Neural cell (in vitro differentiated cells): ENCODE data around the gene PPY. TPM values are rescaled to one million over a fixed set of nuclear protein-coding genes. Genes with fewer than 3 reads are reported as not detected.
"Not testable (repeated sequence)": the region's sequence is repeated elsewhere in the genome, so short reads cannot be mapped to it uniquely, and the experiment has no call there.

ENCODE experiments used
- H2AFZ ChIP-seq: fragments of 200-600, 300-800 bp; sonication (generic), shearing (Covaris generic); 2 replicates; pipeline ENCODE4 v1.6.0; 2014; ENCODE audit warnings: low read depth, mild to moderate bottlenecking, antibody characterized with exemption, low read length, moderate library complexity
- H3F3A ChIP-seq: fragments of 200-600 bp; shearing (Covaris generic); 2 replicates; pipeline ENCODE4 v1.6.1; 2016; ENCODE audit warnings: mild to moderate bottlenecking, moderate library complexity, mixed read lengths, antibody characterized with exemption, low read length; ENCODE audit not compliant: insufficient read depth, poor library complexity, severe bottlenecking
- H3K27ac ChIP-seq: fragments of 200-600, 300-800 bp; sonication (generic), shearing (Covaris generic); 2 replicates; pipeline ENCODE4 v1.5.1; 2014; ENCODE audit warnings: mild to moderate bottlenecking, low read length, moderate library complexity
- H3K27me3 ChIP-seq: fragments of 300-800, 200-600 bp; sonication (generic), shearing (Covaris generic); 2 replicates; pipeline ENCODE4 v1.6.0; 2014; ENCODE audit warnings: mild to moderate bottlenecking, low read depth, low read length, moderate library complexity; ENCODE audit not compliant: insufficient read depth
- H3K36me3 ChIP-seq: fragments of 300-800, 200-600 bp; sonication (generic), shearing (Covaris generic); 2 replicates; pipeline ENCODE4 v1.5.1; 2014; ENCODE audit warnings: mild to moderate bottlenecking, antibody characterized with exemption, low read length, moderate library complexity; ENCODE audit not compliant: insufficient read depth
- H3K4me2 ChIP-seq: fragments of 300-800, 200-600 bp; sonication (generic), shearing (Covaris generic); 2 replicates; pipeline ENCODE4 v1.6.0; 2014; ENCODE audit warnings: mild to moderate bottlenecking, low read length
- H3K4me3 ChIP-seq: fragments of 300-800, 200-600 bp; sonication (generic), shearing (Covaris generic); 2 replicates; pipeline ENCODE4 v1.5.1; 2014; ENCODE audit warnings: mild to moderate bottlenecking, low read length, moderate library complexity
- H3K79me2 ChIP-seq: fragments of 200-600 bp; shearing (Covaris generic); replicated peaks from 2 replicates; pipeline ENCODE4 v1.6.0; 2014; ENCODE audit warnings: mild to moderate bottlenecking, low read length, moderate library complexity; ENCODE audit not compliant: insufficient read depth
- H3K9ac ChIP-seq: fragments of 300-800, 200-600 bp; sonication (generic), shearing (Covaris generic); 2 replicates; pipeline ENCODE4 v1.6.1; 2016; ENCODE audit warnings: mild to moderate bottlenecking, low read length, mixed read lengths
- H3K9me2 ChIP-seq: fragments of 200-600 bp; shearing (Covaris generic); 2 replicates; pipeline ENCODE4 v1.6.1; 2016; ENCODE audit warnings: mild to moderate bottlenecking, low read length, mixed read lengths; ENCODE audit not compliant: insufficient read depth
- H3K9me3 ChIP-seq: fragments of 200-600, 300-800 bp; sonication (generic), shearing (Covaris generic); 2 replicates; pipeline ENCODE4 v1.6.1; 2016; ENCODE audit warnings: mild to moderate bottlenecking, mixed run types, low read length, moderate library complexity, mixed read lengths
- H4K20me1 ChIP-seq: fragments of 200-600 bp; shearing (Covaris generic); 2 replicates; pipeline ENCODE4 v1.6.1; 2016; ENCODE audit warnings: mild to moderate bottlenecking, mixed run types; ENCODE audit not compliant: insufficient read depth
- EP300 ChIP-seq: fragments of 450-650 bp; conservative IDR thresholded peaks from 2 replicates; pipeline ENCODE4 v1.6.1; 2014; ENCODE audit warnings: antibody characterized with exemption, mild to moderate bottlenecking, moderate library complexity; ENCODE audit not compliant: poor library complexity, severe bottlenecking
- EZH2 ChIP-seq: fragments of 200-600, 300-800 bp; shearing (Covaris generic), sonication (generic); IDR thresholded peaks from 2 replicates; pipeline ENCODE4 v1.6.1; 2014; ENCODE audit warnings: antibody characterized with exemption, low read length, borderline replicate concordance, mild to moderate bottlenecking; ENCODE audit not compliant: insufficient read depth, poor library complexity, severe bottlenecking
- MXI1 ChIP-seq: fragments of 450-650 bp; conservative IDR thresholded peaks from 2 replicates; pipeline ENCODE4 v1.6.1; 2014; ENCODE audit warnings: antibody characterized with exemption, mild to moderate bottlenecking; ENCODE audit not compliant: poor library complexity, severe bottlenecking
- POLR2AphosphoS5 ChIP-seq: IDR thresholded peaks from 2 replicates; pipeline ENCODE4 v1.6.1; 2012
- RAD21 ChIP-seq: fragments of 450-650 bp; conservative IDR thresholded peaks from 2 replicates; pipeline ENCODE4 v1.6.1; 2014; ENCODE audit warnings: antibody characterized with exemption, mild to moderate bottlenecking, moderate library complexity
- REST ChIP-seq: IDR thresholded peaks from 2 replicates; pipeline ENCODE4 v1.6.1; 2012; ENCODE audit warnings: borderline replicate concordance
- SMC3 ChIP-seq: fragments of 450-650 bp; conservative IDR thresholded peaks from 2 replicates; pipeline ENCODE4 v1.6.1; 2014; ENCODE audit warnings: antibody characterized with exemption, mild to moderate bottlenecking, moderate library complexity; ENCODE audit not compliant: poor library complexity
- TAF1 ChIP-seq: IDR thresholded peaks from 2 replicates; pipeline ENCODE4 v1.6.1; 2012; ENCODE audit warnings: low read depth
- polyA plus RNA-seq: library from polyadenylated mRNA; depleted of rRNA; stranded (reverse); fragments of >200 nt; gene quantifications from 2 replicates; pipeline ENCODE4 v1.2.3, GENCODE V29; 2014
- TF ChIP-seq, protein P1 (sequence below): fragments of 450-650 bp; IDR thresholded peaks from 2 replicates; pipeline ENCODE4 v1.5.1; 2014; ENCODE audit warnings: antibody characterized with exemption, mild to moderate bottlenecking, moderate library complexity; ENCODE audit not compliant: poor library complexity, severe bottlenecking

PPY gene
- polyA plus RNA-seq, 1 donor from 2014 or later: not detected

GRCh38 chr17:43897831-43898230, 44.4 kb downstream of the PPY start:
- H3K36me3 ChIP-seq: no peaks in the 10 kb centered on the region
- no peak overlapping the region for H3K27ac ChIP-seq
- H3K79me2 ChIP-seq: no peaks in the 10 kb centered on the region
- H2AFZ ChIP-seq: no peak overlapping the region
- H3K9me2 ChIP-seq: no peaks in the 10 kb centered on the region
- no peaks in the 10 kb centered on the region for H4K20me1 ChIP-seq
- TF ChIP-seq RAD21: no peak
- TF ChIP-seq SMC3: no peak
- no peak for TF ChIP-seq EZH2
- TF ChIP-seq, protein P1, sequence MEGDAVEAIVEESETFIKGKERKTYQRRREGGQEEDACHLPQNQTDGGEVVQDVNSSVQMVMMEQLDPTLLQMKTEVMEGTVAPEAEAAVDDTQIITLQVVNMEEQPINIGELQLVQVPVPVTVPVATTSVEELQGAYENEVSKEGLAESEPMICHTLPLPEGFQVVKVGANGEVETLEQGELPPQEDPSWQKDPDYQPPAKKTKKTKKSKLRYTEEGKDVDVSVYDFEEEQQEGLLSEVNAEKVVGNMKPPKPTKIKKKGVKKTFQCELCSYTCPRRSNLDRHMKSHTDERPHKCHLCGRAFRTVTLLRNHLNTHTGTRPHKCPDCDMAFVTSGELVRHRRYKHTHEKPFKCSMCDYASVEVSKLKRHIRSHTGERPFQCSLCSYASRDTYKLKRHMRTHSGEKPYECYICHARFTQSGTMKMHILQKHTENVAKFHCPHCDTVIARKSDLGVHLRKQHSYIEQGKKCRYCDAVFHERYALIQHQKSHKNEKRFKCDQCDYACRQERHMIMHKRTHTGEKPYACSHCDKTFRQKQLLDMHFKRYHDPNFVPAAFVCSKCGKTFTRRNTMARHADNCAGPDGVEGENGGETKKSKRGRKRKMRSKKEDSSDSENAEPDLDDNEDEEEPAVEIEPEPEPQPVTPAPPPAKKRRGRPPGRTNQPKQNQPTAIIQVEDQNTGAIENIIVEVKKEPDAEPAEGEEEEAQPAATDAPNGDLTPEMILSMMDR: no peak
- TF ChIP-seq EP300: no peak
- no peak for TF ChIP-seq POLR2AphosphoS5
- no peaks in the 10 kb centered on the region for H3K9me3 ChIP-seq
- H3K4me2 ChIP-seq: no peak overlapping the region
- H3F3A ChIP-seq: no peaks in the 10 kb centered on the region
- no peak overlapping the region for H3K9ac ChIP-seq
- no peaks in the 10 kb centered on the region for H3K27me3 ChIP-seq
- no peak overlapping the region for H3K4me3 ChIP-seq

GRCh38 chr17:43894494-43894893, 47.8 kb downstream of the PPY start:
- not testable (repeated sequence) for H3K4me3 ChIP-seq, H3K27ac ChIP-seq, H4K20me1 ChIP-seq, H3K36me3 ChIP-seq, H3K79me2 ChIP-seq, H2AFZ ChIP-seq, H3K9ac ChIP-seq, H3K9me3 ChIP-seq, H3F3A ChIP-seq, H3K27me3 ChIP-seq, H3K9me2 ChIP-seq, H3K4me2 ChIP-seq

DNA sequence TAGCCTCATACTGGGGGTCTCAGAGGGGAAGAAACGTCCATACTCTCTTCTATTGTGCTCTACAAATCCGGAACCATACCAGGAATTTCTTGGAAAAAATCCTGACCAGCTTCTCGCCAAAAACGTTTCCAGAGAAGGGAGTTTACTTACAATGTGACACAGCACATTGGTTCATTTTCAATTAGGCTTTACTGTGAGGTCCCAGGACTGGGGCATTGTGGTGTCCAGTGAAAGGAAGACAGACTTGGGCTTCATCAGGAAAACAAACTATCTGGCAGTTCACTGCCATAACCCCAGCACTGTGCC, 49.7 kb downstream of the PPY start:
- no peak overlapping the region for H2AFZ ChIP-seq
- TF ChIP-seq REST (no peak), POLR2AphosphoS5 (no peak), EP300 (no peak), TAF1 (no peak), RAD21 (no peak), EZH2 (no peak), MXI1 (no peak), SMC3 (no peak)
- TF ChIP-seq, protein P1: no peak
- no peaks in the 10 kb centered on the region for H4K20me1 ChIP-seq
- no peak overlapping the region for H3K27ac ChIP-seq
- H3K9me2 ChIP-seq: no peaks in the 10 kb centered on the region
- no peaks in the 10 kb centered on the region for H3K36me3 ChIP-seq
- H3K27me3 ChIP-seq: no peaks in the 10 kb centered on the region
- H3K4me3 ChIP-seq: no peak overlapping the region
- no peaks in the 10 kb centered on the region for H3K9me3 ChIP-seq
- no peaks in the 10 kb centered on the region for H3K79me2 ChIP-seq
- no peak overlapping the region for H3K4me2 ChIP-seq
- H3K9ac ChIP-seq: no peak overlapping the region
- no peaks in the 10 kb centered on the region for H3F3A ChIP-seq
